Measurements from ENCODE around the gene CTSC.

- TF ChIP-seq PKNOX1 (IDR thresholded peaks at IDR 0.05) (no peak), HDGF (IDR thresholded peaks at IDR 0.05; ENCODE audit: borderline replicate concordance) (no peak), BHLHE40 (IDR thresholded peaks at IDR 0.05; ENCODE audit: borderline replicate concordance) (no peak), FOXA1 (IDR thresholded peaks at IDR 0.05) (no peak), TARDBP (IDR thresholded peaks at IDR 0.05) (no peak), SP1 (IDR thresholded peaks at IDR 0.05) (no peak)
Observed at GRCh38 chr11:88354912-88355311, 17.4 kb upstream of the CTSC start.
